HG03066 (cell line): Measurements from ENCODE around the gene GPR107.
A peak's percentile ranks its signal among the peaks of the same experiment; 100 is the strongest.

Experiments used
- ATAC-seq: cut with Tn5 transposase; IDR thresholded peaks from one replicate; pipeline ENCODE4 v1.9.1; 2021; ENCODE audit warnings: low read depth; ENCODE audit not compliant: unreplicated experiment

Gene GPR107

GRCh38 chr9:130107234-130107861 is 53.6 kb downstream of the GPR107 start:
- no peak for ATAC-seq

- no peak for ATAC-seq
Observed at GRCh38 chr9:130107955-130108354, 54.2 kb downstream of the GPR107 start.

- ATAC-seq, result no peak
Observed at GRCh38 chr9:130110166-130110565, 56.5 kb downstream of the GPR107 start.

GRCh38 chr9:130110596-130111021 is 56.9 kb downstream of the GPR107 start:
- ATAC-seq, result no peak

- no peak for ATAC-seq
Observed at GRCh38 chr9:130111786-130112537, 58.3 kb downstream of the GPR107 start.

GRCh38 chr9:130112538-130113151 is 58.9 kb downstream of the GPR107 start:
- ATAC-seq, result no peak

- ATAC-seq, result no peak
Observed at GRCh38 chr9:130114741-130115140, 61.0 kb downstream of the GPR107 start.

- no peak for ATAC-seq
Observed at GRCh38 chr9:130116346-130116745, 62.6 kb downstream of the GPR107 start.

- ATAC-seq, result no peak
Observed at GRCh38 chr9:130117376-130117775, 63.7 kb downstream of the GPR107 start.

GRCh38 chr9:130117816-130118632 is 64.3 kb downstream of the GPR107 start:
- no peak for ATAC-seq

- no peak for ATAC-seq
Observed at GRCh38 chr9:130118841-130119518, 65.3 kb downstream of the GPR107 start.

GRCh38 chr9:130119519-130120298 is 66.0 kb downstream of the GPR107 start:
- no peak for ATAC-seq

GRCh38 chr9:130120299-130120587 is 66.5 kb downstream of the GPR107 start:
- no peak for ATAC-seq

GRCh38 chr9:130120832-130121231 is 67.1 kb downstream of the GPR107 start:
- ATAC-seq, result no peak

- ATAC-seq, result no peak
Observed at GRCh38 chr9:130122456-130122855, 68.8 kb downstream of the GPR107 start.

- ATAC-seq, result no peak
Observed at GRCh38 chr9:130124085-130124860, 70.6 kb downstream of the GPR107 start.

- no peak for ATAC-seq
Observed at GRCh38 chr9:130126721-130127433, 73.2 kb downstream of the GPR107 start.

- ATAC-seq, result peak; percentile 59
Observed at GRCh38 chr9:130128251-130128650, 74.5 kb downstream of the GPR107 start.
